RWPE1 (cell line): ENCODE results near the gene EIPR1.

ENCODE experiments used
- CTCF ChIA-PET: fragments of 350-600 bp; sonication (Branson Sonifier 250); formaldehyde crosslinking; extraction: SDS; loops from one replicate; lab custom pipeline; 2021; lab: Yijun Ruan, JAX
- POLR2A ChIA-PET: fragments of 400-600 bp; formaldehyde crosslinking; extraction: SDS; loops from one replicate; lab custom pipeline; 2020; ENCODE audit warnings: antibody characterized with exemption; ENCODE audit not compliant: low non-redundant PET; lab: Yijun Ruan, JAX
- DNase-seq: peaks from one replicate; pipeline ENCODE4 v3.0.0; 2012; ENCODE audit warnings: low spot score
- H3K27ac ChIP-seq: fragments of 450-650 bp; 2 replicates; pipeline ENCODE4 v1.5.1; 2017
- TF ChIP-seq, protein P1 (sequence below): fragments of 450-650 bp; conservative IDR thresholded peaks from 2 replicates; pipeline ENCODE4 v1.5.1; 2017; ENCODE audit warnings: low read depth, mild to moderate bottlenecking

The EIPR1 gene

GRCh38 chr2:3197308-3197707, 180.3 kb downstream of the EIPR1 start:
- CTCF ChIA-PET, result no interaction called here

DNA sequence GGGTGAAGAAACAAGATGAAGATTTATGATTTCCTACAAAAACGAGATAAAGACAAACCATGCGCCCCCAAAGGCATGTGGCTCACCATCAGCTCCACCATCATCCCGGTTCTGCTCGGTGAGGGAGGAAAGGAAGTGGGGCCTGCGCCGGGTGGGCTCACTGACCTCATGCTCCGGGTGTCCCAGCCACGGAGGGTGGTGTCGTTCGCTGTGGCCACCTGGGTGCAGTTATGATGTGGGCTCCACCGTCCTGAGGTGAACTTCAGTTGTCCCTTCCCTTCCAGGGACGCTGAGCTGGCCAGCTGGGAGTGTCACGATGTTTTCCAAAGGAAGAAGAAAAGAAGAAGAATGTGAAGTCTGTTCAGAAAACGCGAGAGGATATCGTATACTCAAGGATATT, 180.9 kb downstream of the EIPR1 start:
- DNase-seq, result no peak
- TF ChIP-seq, protein P1, sequence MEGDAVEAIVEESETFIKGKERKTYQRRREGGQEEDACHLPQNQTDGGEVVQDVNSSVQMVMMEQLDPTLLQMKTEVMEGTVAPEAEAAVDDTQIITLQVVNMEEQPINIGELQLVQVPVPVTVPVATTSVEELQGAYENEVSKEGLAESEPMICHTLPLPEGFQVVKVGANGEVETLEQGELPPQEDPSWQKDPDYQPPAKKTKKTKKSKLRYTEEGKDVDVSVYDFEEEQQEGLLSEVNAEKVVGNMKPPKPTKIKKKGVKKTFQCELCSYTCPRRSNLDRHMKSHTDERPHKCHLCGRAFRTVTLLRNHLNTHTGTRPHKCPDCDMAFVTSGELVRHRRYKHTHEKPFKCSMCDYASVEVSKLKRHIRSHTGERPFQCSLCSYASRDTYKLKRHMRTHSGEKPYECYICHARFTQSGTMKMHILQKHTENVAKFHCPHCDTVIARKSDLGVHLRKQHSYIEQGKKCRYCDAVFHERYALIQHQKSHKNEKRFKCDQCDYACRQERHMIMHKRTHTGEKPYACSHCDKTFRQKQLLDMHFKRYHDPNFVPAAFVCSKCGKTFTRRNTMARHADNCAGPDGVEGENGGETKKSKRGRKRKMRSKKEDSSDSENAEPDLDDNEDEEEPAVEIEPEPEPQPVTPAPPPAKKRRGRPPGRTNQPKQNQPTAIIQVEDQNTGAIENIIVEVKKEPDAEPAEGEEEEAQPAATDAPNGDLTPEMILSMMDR, result no peak
- ChIA-PET CTCF (interaction anchor here (0.6 kb wide), 2 partner anchors 68 to 459 kb away, joined by 3 read pairs; no protein-coding TSS in a partner anchor), POLR2A (no interaction called here)
- no peak overlapping the region for H3K27ac ChIP-seq

More at GRCh38 chr2:3197308-3197707, 180.3 kb downstream of the EIPR1 start:
- DNase-seq, result no peak
- POLR2A ChIA-PET, result no interaction called here
- TF ChIP-seq, protein P1, result no peak
- H3K27ac ChIP-seq, result no peak overlapping the region

GRCh38 chr2:3195641-3196476, 181.8 kb downstream of the EIPR1 start:
- no peak for DNase-seq
- H3K27ac ChIP-seq, result no peak overlapping the region
- POLR2A ChIA-PET, result no interaction called here
- CTCF ChIA-PET, result interaction anchor here (0.6 kb wide), 1 partner anchor 460 kb away, joined by 3 read pairs; no protein-coding TSS in a partner anchor
- TF ChIP-seq, protein P1, result no peak

DNA sequence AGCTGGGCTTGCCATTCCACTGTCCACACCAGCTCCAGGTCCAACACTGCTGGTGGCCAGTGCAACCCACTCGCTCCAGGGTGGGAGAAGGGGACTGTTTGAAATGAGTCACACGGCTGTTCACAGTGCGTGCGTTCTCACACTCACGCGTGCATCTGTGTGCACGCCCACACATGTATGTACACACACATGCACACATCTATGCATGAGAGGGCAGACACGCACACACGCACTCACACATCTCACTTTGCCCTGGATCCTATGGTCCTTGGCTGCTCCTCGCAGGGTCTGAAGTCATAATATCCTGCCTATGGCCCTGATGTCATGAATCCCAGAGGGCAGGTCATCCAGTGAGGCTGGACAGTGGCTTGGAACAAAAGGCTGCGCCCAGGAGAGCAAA, 182.8 kb downstream of the EIPR1 start:
- ChIA-PET POLR2A (no interaction called here), CTCF (no interaction called here)
- TF ChIP-seq, protein P1, result no peak
- no peak for DNase-seq
- H3K27ac ChIP-seq, result no peak overlapping the region

GRCh38 chr2:3193443-3194330, 183.9 kb downstream of the EIPR1 start:
- H3K27ac ChIP-seq, result no peak overlapping the region

GRCh38 chr2:3192920-3193319, 184.7 kb downstream of the EIPR1 start:
- no peak overlapping the region for H3K27ac ChIP-seq
- POLR2A ChIA-PET, result no interaction called here
- CTCF ChIA-PET, result interaction anchor here (0.8 kb wide), 1 partner anchor 495 kb away, joined by 3 read pairs; no protein-coding TSS in a partner anchor
- no peak for DNase-seq
- TF ChIP-seq, protein P1, result no peak

More at GRCh38 chr2:3193443-3194330, 183.9 kb downstream of the EIPR1 start:
- TF ChIP-seq, protein P1, result no peak
- no peak for DNase-seq
- ChIA-PET CTCF (interaction anchor here (0.5 to 0.8 kb wide), 2 partner anchors 268 to 495 kb away, joined by 3 read pairs; no protein-coding TSS in a partner anchor), POLR2A (no interaction called here)
